Hepatocyte (in vitro differentiated cells): Measurements from ENCODE around the gene FARP1. TPM values are rescaled to one million over a fixed set of nuclear protein-coding genes. Genes with fewer than 3 reads are reported as not detected.

Source experiments
- DNase-seq: peaks from one replicate; pipeline ENCODE4 v3.0.0-alpha.2; 2016; ENCODE audit warnings: low spot score
- H2AFZ ChIP-seq: fragments of 200-600 bp; sonication (generic); 2 replicates; pipeline ENCODE4 v1.6.0; 2016; ENCODE audit warnings: antibody characterized with exemption, mild to moderate bottlenecking
- H3K27ac ChIP-seq: fragments of 200-600 bp; sonication (generic); 2 replicates; pipeline ENCODE4 v1.5.1; 2016; ENCODE audit warnings: mild to moderate bottlenecking
- H3K27me3 ChIP-seq: fragments of 200-600 bp; sonication (generic); 2 replicates; pipeline ENCODE4 v1.6.1; 2016
- H3K36me3 ChIP-seq: fragments of 200-600 bp; sonication (generic); replicated peaks from 2 replicates; pipeline ENCODE4 v1.5.1; 2016; ENCODE audit warnings: low read depth; ENCODE audit not compliant: insufficient read depth
- H3K4me1 ChIP-seq: fragments of 200-600 bp; sonication (generic); 2 replicates; pipeline ENCODE4 v1.5.1; 2016; ENCODE audit warnings: mild to moderate bottlenecking, moderate library complexity; ENCODE audit not compliant: insufficient read depth
- H3K4me2 ChIP-seq: fragments of 200-600 bp; sonication (generic); 2 replicates; pipeline ENCODE4 v1.6.0; 2016
- H3K4me3 ChIP-seq: fragments of 200-600 bp; sonication (generic); 2 replicates; pipeline ENCODE4 v1.5.1; 2016; ENCODE audit warnings: mild to moderate bottlenecking
- H3K79me2 ChIP-seq: fragments of 200-600 bp; sonication (generic); 2 replicates; pipeline ENCODE4 v1.6.0; 2017; ENCODE audit warnings: mild to moderate bottlenecking
- H3K9me2 ChIP-seq: fragments of 200-600 bp; sonication (generic); replicated peaks from 2 replicates; pipeline ENCODE4 v1.6.0; 2017; ENCODE audit warnings: mild to moderate bottlenecking; ENCODE audit not compliant: insufficient read depth
- H3K9me3 ChIP-seq: fragments of 200-600 bp; sonication (generic); 2 replicates; pipeline ENCODE4 v1.5.1; 2016; ENCODE audit warnings: low read depth, mild to moderate bottlenecking
- H4K20me1 ChIP-seq: fragments of 200-600 bp; sonication (generic); 2 replicates; pipeline ENCODE4 v1.6.0; 2016; ENCODE audit warnings: mild to moderate bottlenecking; ENCODE audit not compliant: insufficient read depth, poor library complexity, severe bottlenecking
- EZH2 ChIP-seq: fragments of 200-600 bp; sonication (generic); IDR thresholded peaks from 2 replicates; pipeline ENCODE4 v1.6.1; 2016; ENCODE audit warnings: antibody characterized with exemption, mild to moderate bottlenecking, borderline replicate concordance
- EZH2phosphoT487 ChIP-seq: fragments of 200-600 bp; sonication (generic); IDR thresholded peaks from one replicate; pipeline ENCODE4 v1.6.1; 2018; ENCODE audit warnings: antibody characterized with exemption, mild to moderate bottlenecking, low read depth, moderate library complexity; ENCODE audit not compliant: unreplicated experiment, severe bottlenecking
- WGBS: methylation state at CpG from one replicate; pipeline ENCODE4 v1.1.6; 2016; ENCODE audit warnings: low lambda C conversion rate; ENCODE audit errors: missing lambda C conversion rate; 5-methylcytosine and 5-hydroxymethylcytosine counted together
- polyA plus RNA-seq: library from polyadenylated mRNA; unstranded; fragments of >200 nt; fragmentation: Nextera tagmentation; extraction: Ambion mirVana; gene quantifications from 2 replicates; pipeline ENCODE4 v1.2.1, GENCODE V29; 2016
- total RNA-seq: library from RNA; depleted of rRNA; stranded (reverse); fragments of >200 nt; gene quantifications from 2 replicates; pipeline ENCODE4 v1.2.3, GENCODE V29; 2014
- TF ChIP-seq, protein P1 (sequence below): fragments of 200-600 bp; sonication (generic); IDR thresholded peaks from 2 replicates; pipeline ENCODE4 v1.5.1; 2016; ENCODE audit warnings: antibody characterized with exemption, mild to moderate bottlenecking; ENCODE audit not compliant: poor library complexity

Gene FARP1
- total and polyA plus RNA-seq, 2 experiments from 2014 or later = 35.5 to 68.7 TPM

DNA sequence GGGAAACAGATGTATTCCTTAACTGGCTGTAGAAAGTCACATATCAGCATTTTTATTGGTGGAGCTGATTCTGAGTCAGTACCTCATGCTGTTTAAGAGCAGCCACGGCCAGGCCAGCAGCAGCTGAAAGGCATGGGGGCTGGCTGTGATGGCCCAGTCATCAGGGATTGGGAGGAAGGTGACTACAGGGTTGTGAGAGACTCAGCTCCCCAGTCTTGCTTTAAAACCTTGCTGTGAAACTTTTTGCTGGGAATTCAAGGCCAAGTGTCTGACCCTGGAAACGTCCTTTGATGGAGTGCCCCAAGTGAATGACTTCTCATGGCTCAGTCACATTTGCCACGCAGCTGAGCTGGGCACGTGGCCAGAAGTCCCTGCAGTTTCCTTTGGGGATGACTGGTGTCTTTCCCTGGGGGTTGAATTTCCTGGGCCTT lies 73.3 kb downstream of the FARP1 start:
- no peaks in the 10 kb centered on the region for H3K27me3 ChIP-seq
- H4K20me1 ChIP-seq = peaks cover 2% of the 10 kb centered on the region
- no peak for DNase-seq
- 51% methylated on average over 4 of the region's 4 CpGs for WGBS
- H3K4me1 ChIP-seq = peaks cover 38% of the 10 kb centered on the region
- no peaks in the 10 kb centered on the region for H3K9me2 ChIP-seq
- no peaks in the 10 kb centered on the region for H3K9me3 ChIP-seq
- H2AFZ ChIP-seq = no peak overlapping the region
- TF ChIP-seq, protein P1, sequence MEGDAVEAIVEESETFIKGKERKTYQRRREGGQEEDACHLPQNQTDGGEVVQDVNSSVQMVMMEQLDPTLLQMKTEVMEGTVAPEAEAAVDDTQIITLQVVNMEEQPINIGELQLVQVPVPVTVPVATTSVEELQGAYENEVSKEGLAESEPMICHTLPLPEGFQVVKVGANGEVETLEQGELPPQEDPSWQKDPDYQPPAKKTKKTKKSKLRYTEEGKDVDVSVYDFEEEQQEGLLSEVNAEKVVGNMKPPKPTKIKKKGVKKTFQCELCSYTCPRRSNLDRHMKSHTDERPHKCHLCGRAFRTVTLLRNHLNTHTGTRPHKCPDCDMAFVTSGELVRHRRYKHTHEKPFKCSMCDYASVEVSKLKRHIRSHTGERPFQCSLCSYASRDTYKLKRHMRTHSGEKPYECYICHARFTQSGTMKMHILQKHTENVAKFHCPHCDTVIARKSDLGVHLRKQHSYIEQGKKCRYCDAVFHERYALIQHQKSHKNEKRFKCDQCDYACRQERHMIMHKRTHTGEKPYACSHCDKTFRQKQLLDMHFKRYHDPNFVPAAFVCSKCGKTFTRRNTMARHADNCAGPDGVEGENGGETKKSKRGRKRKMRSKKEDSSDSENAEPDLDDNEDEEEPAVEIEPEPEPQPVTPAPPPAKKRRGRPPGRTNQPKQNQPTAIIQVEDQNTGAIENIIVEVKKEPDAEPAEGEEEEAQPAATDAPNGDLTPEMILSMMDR = no peak
- no peak for TF ChIP-seq EZH2phosphoT487
- TF ChIP-seq EZH2 = no peak
- H3K27ac ChIP-seq = no peak overlapping the region
- H3K79me2 ChIP-seq = peaks cover 81% of the 10 kb centered on the region
- H3K4me3 ChIP-seq = no peak overlapping the region
- H3K36me3 ChIP-seq = no peaks in the 10 kb centered on the region
- H3K4me2 ChIP-seq = no peak overlapping the region

DNA sequence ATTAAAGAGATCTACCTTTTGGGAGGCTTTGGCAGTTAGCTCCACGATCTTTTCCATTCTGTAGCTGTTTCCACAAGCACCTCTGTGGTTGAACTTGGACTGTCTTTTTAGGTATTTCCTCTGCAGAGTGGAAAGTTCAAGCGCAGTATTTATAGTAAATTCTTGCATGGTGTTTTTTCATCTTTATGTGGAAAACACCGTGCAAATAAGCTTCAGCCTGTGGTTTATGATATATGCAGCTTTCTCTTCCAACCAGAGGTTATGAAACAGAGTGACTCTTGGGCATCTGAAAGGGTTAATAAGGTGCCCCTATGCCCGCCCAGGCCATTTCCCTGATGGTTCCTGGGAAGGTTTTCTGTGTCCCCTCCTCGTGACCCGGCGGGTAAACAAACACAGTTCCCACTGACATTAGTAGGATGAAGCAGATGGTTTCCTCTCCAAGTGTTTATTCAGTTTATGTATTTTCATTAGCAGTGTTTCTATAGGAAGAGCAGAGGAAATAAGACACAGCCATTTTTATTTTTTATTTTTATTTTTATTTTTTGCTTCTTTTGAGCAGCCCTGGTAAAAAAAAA lies 73.9 kb downstream of the FARP1 start:
- Histone ChIP-seq H3K27ac (no peak overlapping the region), H4K20me1 (peaks cover 2% of the 10 kb centered on the region), H3K4me3 (no peak overlapping the region), H2AFZ (no peak overlapping the region), H3K36me3 (no peaks in the 10 kb centered on the region), H3K4me1 (peaks cover 44% of the 10 kb centered on the region), H3K9me3 (no peaks in the 10 kb centered on the region), H3K4me2 (no peak overlapping the region), H3K79me2 (peaks cover 81% of the 10 kb centered on the region), H3K27me3 (no peaks in the 10 kb centered on the region), H3K9me2 (no peaks in the 10 kb centered on the region)
- TF ChIP-seq EZH2 (no peak), EZH2phosphoT487 (no peak)
- TF ChIP-seq, protein P1 = no peak
- 63% methylated on average over 7 of the region's 7 CpGs for WGBS
- no peak for DNase-seq

DNA sequence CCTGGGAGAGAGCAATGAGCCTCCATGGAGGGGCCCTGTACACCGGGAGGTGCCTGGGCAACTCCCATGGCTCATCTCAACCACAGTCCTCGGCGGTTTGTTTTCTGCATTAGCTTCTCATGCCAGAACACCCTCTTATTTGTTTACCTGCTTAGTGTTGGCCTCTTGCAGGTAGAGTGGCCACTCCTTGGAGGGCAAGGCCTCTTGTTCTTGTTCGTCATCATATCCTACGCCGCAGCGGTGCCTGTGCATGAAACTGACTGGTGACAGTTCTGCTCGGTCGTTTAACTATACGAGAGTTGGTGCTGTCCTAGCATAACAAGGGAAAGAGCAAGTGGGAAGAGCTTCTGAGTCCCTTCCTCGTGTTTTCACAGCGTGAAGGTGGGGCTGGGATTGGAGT lies 74.7 kb downstream of the FARP1 start:
- Histone ChIP-seq H3K9me3 (no peaks in the 10 kb centered on the region), H3K9me2 (no peaks in the 10 kb centered on the region), H3K27ac (no peak overlapping the region), H4K20me1 (peaks cover 2% of the 10 kb centered on the region), H3K4me3 (no peak overlapping the region), H3K36me3 (no peaks in the 10 kb centered on the region), H3K79me2 (peaks cover 81% of the 10 kb centered on the region), H3K4me1 (peaks cover 44% of the 10 kb centered on the region), H3K4me2 (no peak overlapping the region), H2AFZ (no peak overlapping the region), H3K27me3 (no peaks in the 10 kb centered on the region)
- DNase-seq = no peak
- TF ChIP-seq, protein P1 = no peak
- TF ChIP-seq EZH2phosphoT487 = no peak
- no peak for TF ChIP-seq EZH2
- 91% methylated on average over 12 of the region's 12 CpGs for WGBS

DNA sequence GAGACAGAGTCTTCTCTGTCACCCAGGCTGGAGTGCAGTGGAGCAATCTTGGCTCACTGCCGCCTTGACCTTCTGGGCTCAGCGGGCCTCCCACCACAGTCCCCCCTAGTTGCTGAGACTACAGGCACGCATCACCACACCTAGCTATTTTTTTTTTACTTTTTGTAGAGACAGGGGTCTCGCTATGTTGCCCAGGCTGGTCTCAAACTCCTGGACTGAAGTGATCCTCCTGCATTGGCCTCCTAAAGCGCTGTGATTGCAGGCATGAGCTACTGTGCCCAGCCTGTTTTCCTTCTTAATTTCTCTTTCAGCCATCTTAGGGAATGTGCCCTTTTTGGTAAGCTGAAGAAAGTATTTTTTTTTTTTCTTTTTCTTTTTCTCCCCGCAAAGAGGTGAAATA lies 76.8 kb downstream of the FARP1 start:
- Histone ChIP-seq H3K9me2 (no peaks in the 10 kb centered on the region), H3K4me3 (no peak overlapping the region), H3K79me2 (peaks cover 82% of the 10 kb centered on the region), H2AFZ (no peak overlapping the region), H3K4me1 (peaks cover 34% of the 10 kb centered on the region), H3K9me3 (no peaks in the 10 kb centered on the region), H3K27ac (peak overlapping the region; percentile 28), H3K36me3 (no peaks in the 10 kb centered on the region), H3K27me3 (no peaks in the 10 kb centered on the region), H3K4me2 (peak overlapping the region; percentile 6), H4K20me1 (no peaks in the 10 kb centered on the region)
- 92% methylated on average over 6 of the region's 6 CpGs for WGBS
- no peak for DNase-seq
- TF ChIP-seq EZH2phosphoT487 (no peak), EZH2 (no peak)
- TF ChIP-seq, protein P1 = no peak
